Activated CD4-positive, alpha-beta T cell treated with anti-CD3 and anti-CD28 coated beads, Interleukin-2, amount 10 ng/mL, durations not matched to agents 24 days and 14 days (primary cell): ENCODE data around the gene ADAMTS9. TPM values are rescaled to one million over a fixed set of nuclear protein-coding genes. Genes with fewer than 3 reads are reported as not detected.

Experiments used
- DNase-seq: peaks from one replicate; pipeline ENCODE4 v3.0.0; 2022
- H3K27ac Mint-ChIP-seq: one replicate; pipeline ENCODE4 v1.8.0; 2022; ENCODE audit warnings: mild to moderate bottlenecking, mixed read lengths
- H3K27me3 Mint-ChIP-seq: one replicate; pipeline ENCODE4 v1.8.0; 2022; ENCODE audit warnings: mixed read lengths
- H3K36me3 Mint-ChIP-seq: one replicate; pipeline ENCODE4 v1.8.0; 2022; ENCODE audit warnings: low read depth, mild to moderate bottlenecking, mixed read lengths
- H3K4me1 Mint-ChIP-seq: one replicate; pipeline ENCODE4 v1.8.0; 2021; ENCODE audit warnings: mixed read lengths
- H3K4me3 Mint-ChIP-seq: one replicate; pipeline ENCODE4 v1.8.0; 2022; ENCODE audit warnings: mild to moderate bottlenecking, moderate library complexity, mixed read lengths
- H3K9me3 Mint-ChIP-seq: one replicate; pipeline ENCODE4 v1.8.0; 2021; ENCODE audit warnings: mixed read lengths
- intact Hi-C: fragments of 100-400 bp; cut with micrococcal nuclease; formaldehyde crosslinking; loops from one replicate; pipeline ENCODE4 v1.15.1; 2023
- total RNA-seq: library from RNA; stranded (reverse); gene quantifications from 2 replicates; pipeline ENCODE4 v1.2.3, GENCODE V29; 2022

ADAMTS9 gene
- total RNA-seq, 1 donor from 2014 or later: not detected

DNA sequence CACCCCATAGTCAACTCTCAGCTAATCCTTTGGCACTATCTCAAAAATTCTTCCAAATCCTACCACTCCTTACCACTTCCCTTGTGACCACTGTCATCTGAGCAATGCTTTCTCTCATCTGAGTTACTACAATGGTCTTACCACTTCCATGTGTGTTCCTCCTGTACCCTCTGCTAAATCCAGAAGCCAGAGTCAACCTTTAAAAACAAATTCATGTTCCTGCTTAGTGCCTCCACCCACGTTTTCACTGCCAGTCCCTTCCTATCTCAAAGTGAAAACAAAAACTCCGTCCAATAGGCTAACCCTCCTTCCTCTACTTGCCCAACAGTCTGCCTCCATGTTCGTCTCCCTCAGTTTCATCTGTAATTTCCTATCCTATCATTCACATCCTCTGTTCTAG lies 109.0 kb downstream of the ADAMTS9 start:
- Mint-ChIP-seq H3K27ac (no peak overlapping the region), H3K27me3 (no peaks in the 10 kb centered on the region), H3K4me3 (no peak overlapping the region), H3K4me1 (no peaks in the 10 kb centered on the region), H3K36me3 (no peaks in the 10 kb centered on the region), H3K9me3 (no peaks in the 10 kb centered on the region)
- DNase-seq: no peak
- intact Hi-C loops: no loop called here

DNA sequence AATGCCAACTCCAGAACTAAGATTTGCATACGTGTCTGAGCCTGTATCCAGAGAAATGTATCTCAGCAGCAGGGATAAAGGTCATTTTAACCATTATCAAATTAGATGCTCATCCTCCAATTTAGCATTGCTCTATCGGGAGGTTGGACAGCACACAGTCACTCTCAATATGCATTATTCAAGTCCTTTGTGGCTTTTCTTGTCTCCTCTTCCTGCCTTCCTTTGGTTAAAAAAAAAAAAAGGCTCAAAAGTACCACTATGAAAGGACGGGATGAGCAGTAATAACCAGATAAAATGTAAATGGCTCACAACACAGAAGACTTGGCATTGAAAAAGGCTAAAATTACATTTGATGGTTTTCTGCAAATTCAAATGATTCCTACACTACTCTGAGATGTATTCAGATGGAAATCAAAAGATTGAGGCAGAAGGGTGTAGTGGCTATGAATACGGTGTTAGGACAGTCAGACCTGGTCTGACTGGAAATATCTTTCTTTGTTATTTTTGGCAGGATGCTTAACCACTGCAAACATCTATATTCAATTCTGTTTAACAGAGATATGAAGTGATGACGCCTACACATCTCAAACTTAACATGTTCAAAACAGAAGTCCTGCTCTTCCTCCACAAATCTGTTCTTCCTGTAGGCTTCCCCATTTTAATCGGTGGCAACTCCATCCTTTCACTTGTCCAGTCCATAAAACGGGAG lies 109.6 kb downstream of the ADAMTS9 start:
- H3K4me1 Mint-ChIP-seq: no peaks in the 10 kb centered on the region
- no peaks in the 10 kb centered on the region for H3K27me3 Mint-ChIP-seq
- H3K36me3 Mint-ChIP-seq: no peaks in the 10 kb centered on the region
- intact Hi-C loops: no loop called here
- no peak overlapping the region for H3K4me3 Mint-ChIP-seq
- no peak for DNase-seq
- H3K9me3 Mint-ChIP-seq: no peaks in the 10 kb centered on the region
- H3K27ac Mint-ChIP-seq: no peak overlapping the region

DNA sequence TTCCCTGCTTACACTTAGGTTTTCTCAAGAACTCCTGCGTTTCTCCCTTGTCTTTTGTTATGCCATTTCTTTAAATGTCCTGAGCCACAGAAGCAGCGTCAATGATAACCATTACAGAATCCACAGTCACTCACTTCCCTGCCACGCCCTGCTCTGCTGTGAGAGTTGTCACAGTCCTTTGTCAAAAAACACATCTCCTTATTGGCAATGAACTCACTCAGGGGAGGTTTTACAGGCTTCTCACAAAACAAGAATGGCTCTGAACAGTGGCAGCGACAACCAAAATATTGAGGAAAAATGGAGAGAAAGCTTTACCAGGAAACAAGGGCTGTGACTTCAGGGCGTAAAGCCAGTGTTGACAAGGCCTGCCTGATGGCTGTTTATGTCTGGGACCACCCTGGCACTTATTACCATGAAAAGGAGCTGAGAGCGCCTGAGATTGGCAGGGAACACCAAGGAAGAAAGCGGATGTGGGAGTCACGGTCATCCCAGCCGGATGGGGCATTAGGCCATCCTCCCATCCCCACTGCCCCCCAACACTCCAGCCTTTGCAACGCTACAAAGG lies 111.5 kb downstream of the ADAMTS9 start:
- H3K9me3 Mint-ChIP-seq: no peaks in the 10 kb centered on the region
- H3K4me1 Mint-ChIP-seq: no peaks in the 10 kb centered on the region
- H3K4me3 Mint-ChIP-seq: no peak overlapping the region
- H3K36me3 Mint-ChIP-seq: no peaks in the 10 kb centered on the region
- DNase-seq: no peak
- no peaks in the 10 kb centered on the region for H3K27me3 Mint-ChIP-seq
- H3K27ac Mint-ChIP-seq: no peak overlapping the region
- intact Hi-C loops: no loop called here

DNA sequence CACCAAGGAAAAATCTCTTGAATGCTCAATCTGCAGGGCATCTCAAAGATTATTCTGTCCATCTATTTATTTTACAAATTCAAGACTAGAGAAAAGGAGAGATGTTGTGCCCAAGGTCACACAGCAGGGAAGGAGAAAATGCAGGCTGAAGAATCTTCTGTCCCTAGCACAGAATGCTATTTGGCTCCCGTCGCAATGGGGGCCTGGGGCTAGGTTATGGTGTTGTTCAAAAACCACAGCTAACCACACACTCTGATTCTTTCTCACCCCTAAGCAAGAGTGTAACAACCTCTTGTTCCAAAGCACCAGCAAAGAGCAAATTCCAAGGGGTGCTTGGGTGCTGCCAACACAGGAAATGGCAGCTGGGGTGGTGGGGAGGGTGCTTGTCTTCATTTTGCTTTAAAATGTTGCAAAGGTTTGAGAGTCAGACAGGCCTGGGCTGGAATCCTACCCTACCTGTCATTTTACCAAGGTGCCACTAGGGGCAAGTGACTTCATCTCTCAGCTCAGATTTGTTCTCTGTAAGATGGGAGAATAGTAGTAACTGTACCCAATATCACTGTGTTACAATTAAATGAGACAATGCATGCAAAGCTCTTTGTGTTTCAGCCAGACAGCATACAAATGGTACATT lies 112.5 kb downstream of the ADAMTS9 start:
- intact Hi-C loops: no loop called here
- H3K9me3 Mint-ChIP-seq: no peaks in the 10 kb centered on the region
- DNase-seq: no peak
- no peak overlapping the region for H3K27ac Mint-ChIP-seq
- H3K4me3 Mint-ChIP-seq: no peak overlapping the region
- no peaks in the 10 kb centered on the region for H3K4me1 Mint-ChIP-seq
- H3K36me3 Mint-ChIP-seq: no peaks in the 10 kb centered on the region
- H3K27me3 Mint-ChIP-seq: no peaks in the 10 kb centered on the region

DNA sequence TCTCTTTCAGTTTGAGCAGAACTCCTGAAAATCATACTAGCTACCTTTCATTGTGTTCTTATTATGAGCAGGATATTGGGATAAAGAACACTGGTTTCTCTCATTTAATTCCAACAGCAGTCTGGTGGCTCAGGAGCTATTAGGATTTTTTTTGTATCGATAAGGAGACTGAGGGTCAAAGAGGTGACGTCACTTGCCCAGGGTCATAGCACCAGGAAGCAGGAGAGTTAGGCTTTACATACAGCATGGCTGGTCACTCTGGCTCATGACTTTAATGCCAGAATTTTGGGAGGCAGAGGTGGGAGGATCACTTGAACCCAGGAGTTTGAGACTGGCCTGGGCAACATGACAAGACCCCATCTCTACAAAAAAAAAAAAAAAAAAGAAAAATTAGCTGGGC lies 113.6 kb downstream of the ADAMTS9 start:
- Mint-ChIP-seq H3K36me3 (no peaks in the 10 kb centered on the region), H3K9me3 (no peaks in the 10 kb centered on the region), H3K4me1 (no peaks in the 10 kb centered on the region), H3K27ac (no peak overlapping the region), H3K4me3 (no peak overlapping the region), H3K27me3 (no peaks in the 10 kb centered on the region)
- no peak for DNase-seq
- intact Hi-C loops: no loop called here

DNA sequence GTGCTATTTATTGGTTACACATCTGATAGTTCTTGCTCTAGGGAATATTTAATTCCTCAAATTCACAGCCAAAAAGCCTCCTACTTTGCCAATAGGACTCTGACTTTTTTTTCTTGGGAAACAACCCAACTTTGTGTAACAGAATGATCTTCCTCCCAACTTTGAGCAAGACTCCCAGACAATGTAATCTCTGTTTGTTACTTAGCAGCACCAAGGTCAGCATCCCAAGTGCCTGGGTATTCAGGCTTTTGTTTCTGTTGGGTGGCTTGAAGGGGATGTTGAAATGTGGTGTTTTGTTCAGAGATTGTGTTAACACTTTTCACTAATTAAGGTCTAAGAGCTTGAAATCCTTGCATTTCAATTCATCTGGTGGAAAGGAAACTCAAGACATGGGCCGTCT lies 115.8 kb downstream of the ADAMTS9 start:
- Mint-ChIP-seq H3K36me3 (no peaks in the 10 kb centered on the region), H3K9me3 (no peaks in the 10 kb centered on the region), H3K27ac (no peak overlapping the region), H3K27me3 (no peaks in the 10 kb centered on the region), H3K4me3 (no peak overlapping the region), H3K4me1 (no peaks in the 10 kb centered on the region)
- intact Hi-C loops: no loop called here
- no peak for DNase-seq

DNA sequence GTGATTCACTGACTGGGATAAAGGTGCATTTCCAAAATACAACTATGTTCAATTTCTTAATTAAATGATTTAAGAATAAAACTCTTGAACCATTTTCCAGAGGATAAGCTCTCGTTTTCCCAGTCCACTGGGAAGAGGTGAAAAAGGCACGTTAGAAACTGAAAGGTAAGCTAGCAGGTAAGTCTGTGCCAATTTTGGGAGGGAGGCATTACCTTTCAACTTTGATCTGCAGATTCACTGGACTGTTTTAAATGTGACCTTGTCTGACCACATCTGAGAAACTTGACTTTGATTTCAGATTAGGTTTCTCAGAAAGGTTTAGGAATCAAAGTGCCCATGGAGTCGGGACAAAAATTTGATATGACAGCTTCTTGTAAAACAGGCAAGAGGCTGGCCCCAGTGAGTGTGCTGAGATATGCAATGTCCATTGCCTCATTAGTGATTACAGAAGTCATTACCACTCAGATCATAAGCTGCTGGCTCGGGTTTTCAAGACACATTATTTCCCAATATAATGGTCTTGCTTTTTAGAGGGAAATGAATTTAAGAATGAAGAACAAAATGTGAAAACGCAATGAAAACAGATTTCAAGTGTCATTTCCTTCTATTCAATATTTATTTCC lies 118.8 kb downstream of the ADAMTS9 start:
- H3K4me1 Mint-ChIP-seq: no peaks in the 10 kb centered on the region
- no peaks in the 10 kb centered on the region for H3K27me3 Mint-ChIP-seq
- intact Hi-C loops: no loop called here
- H3K36me3 Mint-ChIP-seq: no peaks in the 10 kb centered on the region
- DNase-seq: no peak
- H3K4me3 Mint-ChIP-seq: no peak overlapping the region
- H3K9me3 Mint-ChIP-seq: no peaks in the 10 kb centered on the region
- no peak overlapping the region for H3K27ac Mint-ChIP-seq

DNA sequence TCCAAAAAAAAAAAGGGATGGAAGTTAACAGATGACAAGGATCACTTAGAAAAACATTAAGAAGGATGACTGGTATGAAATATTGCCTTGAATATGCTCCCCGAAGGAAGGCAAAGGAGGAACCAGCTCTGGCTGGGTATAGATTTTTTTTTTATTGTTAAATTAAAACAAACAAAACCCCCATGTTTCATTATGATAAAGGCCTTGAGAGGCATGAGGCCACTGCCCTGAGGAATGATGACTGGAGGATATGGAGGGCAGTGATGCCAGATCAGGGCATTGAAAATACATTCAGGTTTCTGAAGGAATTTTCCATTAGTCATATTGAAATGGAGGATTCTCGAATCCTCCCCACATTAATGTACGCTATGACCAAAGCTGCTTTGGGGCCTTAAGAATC lies 120.9 kb downstream of the ADAMTS9 start:
- Mint-ChIP-seq H3K4me3 (no peak overlapping the region), H3K36me3 (no peaks in the 10 kb centered on the region), H3K9me3 (no peaks in the 10 kb centered on the region), H3K4me1 (no peaks in the 10 kb centered on the region), H3K27me3 (no peaks in the 10 kb centered on the region), H3K27ac (no peak overlapping the region)
- intact Hi-C loops: no loop called here
- no peak for DNase-seq

DNA sequence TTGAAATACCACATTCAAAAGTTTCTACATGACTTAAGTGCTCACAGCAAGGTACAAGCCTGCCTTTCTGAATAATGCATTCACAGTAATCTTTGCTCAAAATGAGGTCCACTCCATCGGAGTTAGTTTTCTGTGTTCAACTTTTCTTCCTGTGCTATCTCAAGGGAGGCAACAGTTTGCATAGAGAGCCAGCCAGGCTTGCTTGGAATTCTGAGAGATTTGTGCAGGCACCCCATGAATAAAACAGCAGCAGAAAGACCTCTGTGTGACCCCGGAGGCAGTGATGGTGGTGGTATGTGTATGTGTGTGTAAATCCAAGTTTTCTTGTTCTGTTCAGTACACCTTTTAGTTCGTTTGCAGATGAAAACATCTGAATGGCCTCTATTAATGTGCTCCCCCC lies 124.0 kb downstream of the ADAMTS9 start:
- no peaks in the 10 kb centered on the region for H3K9me3 Mint-ChIP-seq
- H3K36me3 Mint-ChIP-seq: no peaks in the 10 kb centered on the region
- DNase-seq: no peak
- no peak overlapping the region for H3K4me3 Mint-ChIP-seq
- intact Hi-C loops: no loop called here
- H3K27me3 Mint-ChIP-seq: no peaks in the 10 kb centered on the region
- no peaks in the 10 kb centered on the region for H3K4me1 Mint-ChIP-seq
- H3K27ac Mint-ChIP-seq: no peak overlapping the region

DNA sequence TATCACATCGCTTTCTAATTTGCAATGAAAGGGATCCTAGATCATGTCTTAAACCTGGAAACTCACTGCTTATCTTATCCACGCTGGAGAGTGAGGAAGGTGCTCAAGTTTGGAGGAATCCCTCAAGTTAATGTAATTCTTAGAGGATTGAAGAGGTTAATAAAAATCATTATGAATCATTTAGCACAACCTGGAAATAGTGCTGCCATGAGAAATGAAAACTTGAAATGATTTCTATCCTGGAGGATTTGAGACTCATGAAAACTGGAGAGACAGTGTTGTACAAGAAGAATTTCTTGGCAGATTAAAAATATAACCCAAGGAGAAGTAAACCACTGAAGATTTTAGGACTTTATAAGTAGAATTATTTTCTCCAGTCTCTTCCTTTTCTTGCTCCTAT lies 125.9 kb downstream of the ADAMTS9 start:
- Mint-ChIP-seq H3K27me3 (no peaks in the 10 kb centered on the region), H3K4me1 (no peaks in the 10 kb centered on the region), H3K27ac (no peak overlapping the region), H3K4me3 (no peak overlapping the region), H3K9me3 (no peaks in the 10 kb centered on the region), H3K36me3 (no peaks in the 10 kb centered on the region)
- intact Hi-C loops: no loop called here
- no peak for DNase-seq

DNA sequence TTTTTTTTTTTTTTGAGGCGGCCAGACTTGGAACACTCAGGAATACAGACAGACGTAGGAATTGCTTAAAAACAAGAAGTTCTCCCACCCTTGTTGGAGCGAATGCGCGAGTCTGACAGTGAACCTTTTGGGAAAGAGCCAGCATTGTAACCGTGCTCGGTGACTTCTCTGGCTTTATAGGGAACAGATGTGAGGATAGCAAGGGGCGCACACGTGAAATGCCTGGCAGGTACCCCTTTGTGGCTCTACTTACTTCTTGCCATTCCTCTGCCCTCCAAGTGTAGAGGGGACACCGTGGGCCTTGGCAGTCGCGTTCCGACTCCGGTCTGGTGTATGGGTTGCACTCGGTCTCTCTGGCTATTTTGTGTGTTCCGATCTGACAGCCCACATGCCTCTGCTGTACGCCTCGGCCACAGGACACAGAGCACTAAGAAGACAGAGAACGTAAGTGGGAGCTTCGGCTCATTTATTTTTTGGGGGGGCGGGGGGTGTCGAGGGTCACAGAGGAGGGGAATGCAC lies 126.4 kb downstream of the ADAMTS9 start:
- Mint-ChIP-seq H3K27ac (no peak overlapping the region), H3K4me1 (no peaks in the 10 kb centered on the region), H3K4me3 (no peak overlapping the region), H3K27me3 (no peaks in the 10 kb centered on the region), H3K9me3 (no peaks in the 10 kb centered on the region), H3K36me3 (no peaks in the 10 kb centered on the region)
- intact Hi-C loops: no loop called here
- DNase-seq: no peak

DNA sequence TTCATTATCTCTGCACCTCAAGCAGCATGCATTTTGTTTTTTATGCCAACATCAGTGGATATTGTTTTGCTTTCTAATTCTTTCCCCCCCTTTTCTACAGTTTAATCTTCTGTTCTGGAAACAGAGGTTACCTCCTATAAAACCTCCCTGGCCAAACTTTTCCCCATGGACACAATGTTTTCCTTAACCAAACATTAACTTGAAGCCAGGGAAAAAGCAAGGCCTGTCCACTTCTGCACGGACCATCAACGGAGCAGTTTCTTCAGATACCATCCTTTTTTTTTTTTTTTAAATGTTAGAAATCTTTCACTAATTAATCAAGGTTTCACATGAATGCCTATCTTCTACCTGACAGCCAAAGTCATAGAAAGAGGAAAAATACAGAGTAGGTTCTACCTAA lies 127.0 kb downstream of the ADAMTS9 start:
- H3K27me3 Mint-ChIP-seq: no peaks in the 10 kb centered on the region
- H3K4me3 Mint-ChIP-seq: no peak overlapping the region
- intact Hi-C loops: no loop called here
- H3K9me3 Mint-ChIP-seq: no peaks in the 10 kb centered on the region
- no peak overlapping the region for H3K27ac Mint-ChIP-seq
- no peaks in the 10 kb centered on the region for H3K36me3 Mint-ChIP-seq
- no peak for DNase-seq
- H3K4me1 Mint-ChIP-seq: no peaks in the 10 kb centered on the region

DNA sequence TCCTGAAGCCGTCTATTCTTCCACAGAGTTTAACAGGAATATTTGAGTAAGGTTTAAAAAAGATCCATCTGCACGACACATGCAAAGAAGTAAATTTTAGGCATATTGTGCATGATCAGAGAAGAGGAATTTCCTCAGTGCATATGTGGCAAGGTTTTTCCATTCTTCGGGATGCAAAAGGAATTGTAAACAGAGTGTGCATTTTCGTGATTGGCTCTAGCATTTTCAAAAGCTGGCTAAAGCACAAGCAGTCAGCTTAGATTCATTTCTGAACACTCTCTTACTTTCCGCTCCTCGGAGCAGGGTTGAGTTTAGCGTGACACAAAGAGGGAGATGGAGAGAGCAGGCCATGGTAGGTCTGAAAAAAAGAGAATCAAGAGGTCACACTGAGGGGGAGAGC lies 128.2 kb downstream of the ADAMTS9 start:
- Mint-ChIP-seq H3K36me3 (no peaks in the 10 kb centered on the region), H3K27me3 (no peaks in the 10 kb centered on the region), H3K27ac (no peak overlapping the region), H3K4me3 (no peak overlapping the region), H3K9me3 (no peaks in the 10 kb centered on the region), H3K4me1 (no peaks in the 10 kb centered on the region)
- intact Hi-C loops: no loop called here
- DNase-seq: no peak

DNA sequence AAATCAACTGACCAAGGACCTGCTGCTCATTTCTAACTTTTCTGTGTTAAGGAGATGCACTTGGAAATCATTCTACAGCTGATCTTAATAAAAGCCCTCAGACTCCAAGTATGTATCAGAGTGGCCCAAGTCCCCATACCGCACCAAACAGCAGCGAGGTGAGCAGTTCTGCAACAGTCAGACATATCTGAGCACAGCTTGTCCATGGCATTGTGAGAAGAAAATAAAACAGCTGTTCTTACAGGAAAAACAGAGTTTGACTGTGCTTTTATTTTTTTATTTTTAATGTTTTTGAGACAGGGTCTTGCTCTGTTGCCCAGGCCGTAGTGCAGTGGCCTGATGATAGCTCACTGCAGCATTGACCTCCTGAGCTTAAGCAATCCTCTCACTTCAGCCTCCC lies 131.8 kb downstream of the ADAMTS9 start:
- DNase-seq: no peak
- Mint-ChIP-seq H3K27me3 (no peaks in the 10 kb centered on the region), H3K27ac (no peak overlapping the region), H3K4me1 (no peaks in the 10 kb centered on the region), H3K36me3 (no peaks in the 10 kb centered on the region), H3K4me3 (no peak overlapping the region), H3K9me3 (no peaks in the 10 kb centered on the region)
- intact Hi-C loops: no loop called here
